Uterus (tissue), 4 donors: ENCODE results near the gene RTKN. TPM values are rescaled to one million over a fixed set of nuclear protein-coding genes. Genes with fewer than 3 reads are reported as not detected.
"Not testable (repeated sequence)": the region's sequence is repeated elsewhere in the genome, so short reads cannot be mapped to it uniquely, and the experiment has no call there.

Source experiments
- DNase-seq, 2 donors: peaks; one replicate each; pipeline ENCODE4 v3.0.0-alpha.2; 2019 to 2020
- H3K27ac ChIP-seq, 2 donors: fragments of 200-600 bp; sonication (generic); 1 replicate in 1 of 2; 2 replicates in 1 of 2; pipeline ENCODE4 v1.5.1; 2016 to 2018
- H3K27me3 ChIP-seq, 2 donors: fragments of 200-600 bp; sonication (generic); one replicate each; pipeline ENCODE4 v1.5.1; 2018 to 2019; ENCODE audit warnings: control low read depth in 1 of 2
- H3K36me3 ChIP-seq, 2 donors: fragments of 200-600 bp; sonication (generic); one replicate each; pipeline ENCODE4 v1.5.1; 2019; ENCODE audit warnings: control low read depth in 1 of 2
- H3K4me1 ChIP-seq, 2 donors: fragments of 200-600 bp; sonication (generic); one replicate each; pipeline ENCODE4 v1.5.1; 2018 to 2019; ENCODE audit warnings: control low read depth in 1 of 2
- H3K4me3 ChIP-seq, 2 donors: fragments of 200-600 bp; sonication (generic); 1 replicate in 1 of 2; 2 replicates in 1 of 2; pipeline ENCODE4 v1.5.1; 2018 to 2019; ENCODE audit warnings: mild to moderate bottlenecking in 1 of 2
- H3K9me3 ChIP-seq, 2 donors: fragments of 200-600 bp; sonication (generic); one replicate each; pipeline ENCODE4 v1.5.1; 2019; ENCODE audit warnings: control low read depth in 1 of 2
- POLR2A ChIP-seq, 2 donors: fragments of 450-650 bp; IDR thresholded peaks; one replicate each; pipeline ENCODE4 v1.6.1; 2016; ENCODE audit warnings: antibody characterized with exemption in 2 of 2, mild to moderate bottlenecking in 1 of 2, moderate library complexity in 1 of 2
- intact Hi-C: fragments of 100-400 bp; cut with DNase I; formaldehyde crosslinking; loops from one replicate; pipeline ENCODE4 v1.15.1; 2023; ENCODE audit warnings: low total_unique reads
- total RNA-seq, 4 donors: library from RNA; depleted of rRNA in 3 of 4; stranded (reverse); fragments of >200 nt in 3 of 4; gene quantifications; one replicate each; pipeline versions ENCODE4 v1.1.0 to v1.2.4, GENCODE V29; 2014 to 2023
- TF ChIP-seq, protein P1 (sequence below), 4 experiments: fragments of 200-600 bp in 2 of 4; fragments of 450-650 bp in 2 of 4; sonication (generic) in 2 of 4; IDR thresholded peaks; one replicate each; pipeline ENCODE4 v1.5.1; 2016 to 2019; ENCODE audit warnings: antibody characterized with exemption in 4 of 4, mild to moderate bottlenecking in 2 of 4, moderate library complexity in 1 of 4
- donor health status: DM: yes; HTN: yes; CAD: no.

RTKN gene
- 10 to 100 TPM in 2 of 4 donors, 1 to 10 TPM in 2; 9.8 to 36.3 (median 12.0) TPM for total RNA-seq

- peak in 1 of 2 donors; percentile 36 for TF ChIP-seq POLR2A (IDR thresholded peaks at IDR 0.05)
- TF ChIP-seq, protein P1, sequence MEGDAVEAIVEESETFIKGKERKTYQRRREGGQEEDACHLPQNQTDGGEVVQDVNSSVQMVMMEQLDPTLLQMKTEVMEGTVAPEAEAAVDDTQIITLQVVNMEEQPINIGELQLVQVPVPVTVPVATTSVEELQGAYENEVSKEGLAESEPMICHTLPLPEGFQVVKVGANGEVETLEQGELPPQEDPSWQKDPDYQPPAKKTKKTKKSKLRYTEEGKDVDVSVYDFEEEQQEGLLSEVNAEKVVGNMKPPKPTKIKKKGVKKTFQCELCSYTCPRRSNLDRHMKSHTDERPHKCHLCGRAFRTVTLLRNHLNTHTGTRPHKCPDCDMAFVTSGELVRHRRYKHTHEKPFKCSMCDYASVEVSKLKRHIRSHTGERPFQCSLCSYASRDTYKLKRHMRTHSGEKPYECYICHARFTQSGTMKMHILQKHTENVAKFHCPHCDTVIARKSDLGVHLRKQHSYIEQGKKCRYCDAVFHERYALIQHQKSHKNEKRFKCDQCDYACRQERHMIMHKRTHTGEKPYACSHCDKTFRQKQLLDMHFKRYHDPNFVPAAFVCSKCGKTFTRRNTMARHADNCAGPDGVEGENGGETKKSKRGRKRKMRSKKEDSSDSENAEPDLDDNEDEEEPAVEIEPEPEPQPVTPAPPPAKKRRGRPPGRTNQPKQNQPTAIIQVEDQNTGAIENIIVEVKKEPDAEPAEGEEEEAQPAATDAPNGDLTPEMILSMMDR (IDR thresholded peaks at IDR 0.05) = no peak
Observed at GRCh38 chr2:74441690-74442482, at the start of gene RTKN. Gene RTKN, minus strand, starts transcription at chr2:74441937. Its CDS starts 121 bp downstream, at chr2:74441816.

GRCh38 chr2:74489906-74490305 lies 48.2 kb upstream of the RTKN start:
- H3K27ac ChIP-seq = no peak overlapping the region
- H3K4me1 ChIP-seq = no peaks in the 10 kb centered on the region
- intact Hi-C loops = no loop called here
- H3K9me3 ChIP-seq = no peaks in the 10 kb centered on the region
- no peak for DNase-seq
- TF ChIP-seq, protein P1 (IDR thresholded peaks at IDR 0.05) = no peak
- TF ChIP-seq POLR2A (IDR thresholded peaks at IDR 0.05) = no peak
- no peak overlapping the region for H3K4me3 ChIP-seq
- no peaks in the 10 kb centered on the region for H3K27me3 ChIP-seq
- H3K36me3 ChIP-seq = no peaks in the 10 kb centered on the region

More at GRCh38 chr2:74441690-74442482, at the start of gene RTKN:
- Histone ChIP-seq H3K27me3 (peaks cover 0 to 5% of the 10 kb centered on the region in 2 donors), H3K4me3 (peak within 1 kb of the TSS; percentile 39 to 45), H3K36me3 (no peaks in the 10 kb centered on the region), H3K27ac (peak within 1 kb of the TSS; percentile 73 to 82), H3K4me1 (peaks cover 0 to 9% of the 10 kb centered on the region in 2 donors), H3K9me3 (no peaks in the 10 kb centered on the region)
- intact Hi-C loops = no loop called here
- no peak for DNase-seq

GRCh38 chr2:74488643-74489481 lies 47.1 kb upstream of the RTKN start:
- no peaks in the 10 kb centered on the region for H3K9me3 ChIP-seq
- no peaks in the 10 kb centered on the region for H3K27me3 ChIP-seq
- TF ChIP-seq, protein P1 (IDR thresholded peaks at IDR 0.05) = no peak
- no peak for TF ChIP-seq POLR2A (IDR thresholded peaks at IDR 0.05)
- H3K36me3 ChIP-seq = no peaks in the 10 kb centered on the region
- no peak overlapping the region for H3K27ac ChIP-seq
- intact Hi-C loops = no loop called here
- no peaks in the 10 kb centered on the region for H3K4me1 ChIP-seq
- H3K4me3 ChIP-seq = no peak overlapping the region
- no peak for DNase-seq

DNA sequence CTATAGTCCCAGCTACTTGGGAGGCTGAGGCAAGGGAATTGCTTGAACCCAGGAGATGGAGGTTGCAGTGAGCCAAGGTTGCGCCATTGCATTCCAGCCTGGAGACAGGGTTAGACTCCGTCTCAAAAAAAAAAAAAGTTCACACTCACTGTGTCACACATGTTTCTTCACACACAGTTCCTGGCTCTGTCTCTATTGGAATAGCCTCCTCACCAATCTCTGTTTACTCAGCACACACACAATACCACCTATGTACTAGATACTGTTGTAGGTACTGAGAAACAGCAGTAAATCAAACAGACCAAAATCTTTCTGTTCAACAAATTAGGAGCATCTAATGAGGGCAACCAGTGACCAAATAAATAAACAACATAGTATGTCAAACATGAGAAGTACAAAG lies 44.4 kb upstream of the RTKN start:
- DNase-seq = no peak
- Histone ChIP-seq H3K27ac (no peak overlapping the region), H3K9me3 (no peaks in the 10 kb centered on the region), H3K4me1 (peaks cover 0 to 7% of the 10 kb centered on the region in 2 donors), H3K36me3 (no peaks in the 10 kb centered on the region), H3K4me3 (no peak overlapping the region), H3K27me3 (no peaks in the 10 kb centered on the region)
- no peak for TF ChIP-seq POLR2A (IDR thresholded peaks at IDR 0.05)
- TF ChIP-seq, protein P1 (IDR thresholded peaks at IDR 0.05) = no peak
- intact Hi-C loops = no loop called here

GRCh38 chr2:74483675-74484164 lies 42.0 kb upstream of the RTKN start:
- H3K27me3 ChIP-seq, H3K9me3 ChIP-seq, H3K36me3 ChIP-seq, DNase-seq: not testable (repeated sequence)
- H3K4me1 ChIP-seq = peaks cover 0 to 10% of the 10 kb centered on the region in 2 donors
- H3K4me3 ChIP-seq = peak overlapping the region; percentile 91 to 93
- intact Hi-C loops = loop anchor here (2.0 kb wide), 1 partner anchor 105 kb away; no protein-coding TSS in a partner anchor
- H3K27ac ChIP-seq = peak overlapping the region in 1 of 2 donors; percentile 91
